KOPT-K1 (cell line): ENCODE measurements around the gene RASL10B.
"Not testable (repeated sequence)": the region's sequence is repeated elsewhere in the genome, so short reads cannot be mapped to it uniquely, and the experiment has no call there.

Experiments
- H3K27ac ChIP-seq: fragments of 200-600 bp; sonication (generic); 2 replicates; pipeline ENCODE4 v1.5.1; 2016; ENCODE audit warnings: antibody characterized with exemption, mild to moderate bottlenecking, low read depth, low read length; ENCODE audit not compliant: poor library complexity, severe bottlenecking
- H3K36me3 ChIP-seq: fragments of 200-600 bp; sonication (generic); 2 replicates; pipeline ENCODE4 v1.5.1; 2017; ENCODE audit warnings: antibody characterized with exemption, mild to moderate bottlenecking, low read length, moderate library complexity; ENCODE audit not compliant: insufficient read depth
- H3K9me3 ChIP-seq: fragments of 200-600 bp; sonication (generic); 2 replicates; pipeline ENCODE4 v1.5.1; 2017; ENCODE audit warnings: antibody characterized with exemption, low read length, mild to moderate bottlenecking; ENCODE audit not compliant: insufficient read depth, poor library complexity, severe bottlenecking

The RASL10B gene, protein sequence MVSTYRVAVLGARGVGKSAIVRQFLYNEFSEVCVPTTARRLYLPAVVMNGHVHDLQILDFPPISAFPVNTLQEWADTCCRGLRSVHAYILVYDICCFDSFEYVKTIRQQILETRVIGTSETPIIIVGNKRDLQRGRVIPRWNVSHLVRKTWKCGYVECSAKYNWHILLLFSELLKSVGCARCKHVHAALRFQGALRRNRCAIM

GRCh38 chr17:35731239-35731916 is at the start of gene RASL10B:
Gene RASL10B, plus strand, starts transcription at chr17:35731639. Its CDS starts 3,546 bp downstream, at chr17:35735185.
- H3K9me3 ChIP-seq = no peaks in the 10 kb centered on the region
- no peak within 1 kb of the TSS for H3K27ac ChIP-seq
- peaks cover 13% of the 10 kb centered on the region; the same call in 1 of the 2 replicates for H3K36me3 ChIP-seq

- Histone ChIP-seq H3K9me3 (no peaks in the 10 kb centered on the region), H3K36me3 (peaks cover 69% of the 10 kb centered on the region), H3K27ac (no peak overlapping the region)
Measured at GRCh38 chr17:35683591-35683990, 47.8 kb upstream of the RASL10B start.

DNA sequence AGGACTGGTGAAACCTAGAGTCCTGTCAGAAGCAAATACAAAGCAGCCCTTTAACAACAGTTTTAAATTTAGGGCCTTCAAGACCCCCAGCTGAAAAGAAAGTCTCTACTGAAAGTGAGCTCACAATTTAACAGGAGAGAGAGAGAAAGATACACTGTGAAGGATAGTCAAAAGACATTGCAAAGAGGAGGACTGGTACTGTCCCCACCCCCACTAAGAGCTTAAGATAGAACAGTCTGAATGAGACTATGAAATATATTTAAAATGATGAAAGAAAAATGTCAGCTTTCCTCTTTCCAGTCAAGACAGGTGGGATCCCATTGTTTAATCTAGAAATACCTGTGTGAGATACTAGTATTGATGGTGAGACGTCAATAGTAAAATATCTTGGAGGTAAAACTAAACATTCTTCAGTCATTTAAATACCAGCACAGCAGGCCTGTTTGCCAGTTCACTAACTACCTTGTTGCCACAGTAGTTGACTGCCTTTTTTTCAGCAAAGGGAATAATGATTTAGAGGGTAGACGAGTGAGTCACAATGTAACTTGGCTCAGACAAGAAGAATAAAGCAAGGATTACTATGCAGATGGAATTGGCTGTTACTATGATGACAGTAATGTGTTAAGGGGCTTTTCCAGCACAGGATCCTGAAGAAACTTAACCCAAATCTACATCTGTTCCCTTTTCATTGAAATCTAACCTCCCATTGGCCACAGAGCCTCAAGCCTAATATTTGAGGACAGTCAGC is 47.2 kb upstream of the RASL10B start:
- Histone ChIP-seq H3K27ac (no peak overlapping the region), H3K9me3 (no peaks in the 10 kb centered on the region), H3K36me3 (peaks cover 76% of the 10 kb centered on the region)

- Histone ChIP-seq H3K9me3 (no peaks in the 10 kb centered on the region), H3K27ac (no peak overlapping the region), H3K36me3 (peaks cover 82% of the 10 kb centered on the region)
Measured at GRCh38 chr17:35692512-35693210, 38.8 kb upstream of the RASL10B start.

GRCh38 chr17:35693662-35694061 is 37.8 kb upstream of the RASL10B start:
- H3K27ac ChIP-seq = no peak overlapping the region
- H3K36me3 ChIP-seq = peaks cover 76% of the 10 kb centered on the region
- no peaks in the 10 kb centered on the region for H3K9me3 ChIP-seq

- Histone ChIP-seq H3K9me3 (no peaks in the 10 kb centered on the region), H3K27ac (no peak overlapping the region), H3K36me3 (peaks cover 70% of the 10 kb centered on the region)
Measured at GRCh38 chr17:35694906-35695305, 36.5 kb upstream of the RASL10B start.

DNA sequence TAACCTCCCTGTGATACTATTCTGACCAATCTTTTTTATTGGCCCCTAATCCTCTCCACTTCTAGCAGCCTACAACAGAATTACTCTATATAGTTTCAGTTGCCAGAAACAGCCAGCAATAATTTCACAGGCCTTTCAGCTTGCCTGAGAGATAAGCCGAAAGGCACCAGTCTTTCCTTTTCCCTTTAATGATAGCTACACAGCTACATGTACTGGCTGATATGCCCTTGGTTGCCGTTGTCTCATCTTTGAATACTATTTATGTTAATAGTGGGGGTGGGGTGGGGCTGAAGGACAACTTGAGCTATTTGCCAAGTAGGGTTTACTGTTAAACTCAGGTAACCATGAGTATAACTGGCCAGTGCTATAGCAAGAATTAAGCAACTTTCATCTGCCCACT is 35.8 kb upstream of the RASL10B start:
- Histone ChIP-seq H3K9me3 (no peaks in the 10 kb centered on the region), H3K36me3 (peaks cover 63% of the 10 kb centered on the region), H3K27ac (no peak overlapping the region)

- Histone ChIP-seq H3K27ac (no peak overlapping the region), H3K36me3 (peaks cover 47% of the 10 kb centered on the region), H3K9me3 (no peaks in the 10 kb centered on the region)
Measured at GRCh38 chr17:35698800-35699199, 32.6 kb upstream of the RASL10B start.

DNA sequence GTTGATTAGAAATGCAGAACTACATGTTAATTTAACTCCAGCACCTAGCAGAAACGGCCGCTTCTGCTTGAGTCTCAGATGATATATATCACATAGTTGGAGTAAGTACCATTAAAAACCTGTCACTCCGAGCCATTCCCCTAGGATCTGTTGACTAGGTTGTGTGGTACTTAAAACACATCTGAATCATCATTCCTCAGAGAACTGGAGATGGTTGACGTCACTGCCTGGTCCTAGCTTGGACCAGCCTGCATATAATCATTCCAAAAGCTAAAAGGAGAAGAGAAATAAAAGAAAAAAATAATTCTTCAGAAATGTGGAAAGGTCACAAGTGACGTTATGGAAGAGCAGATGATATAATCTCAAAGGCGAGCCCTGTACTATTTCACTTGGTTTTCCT is 31.3 kb upstream of the RASL10B start:
- peaks cover 34% of the 10 kb centered on the region for H3K36me3 ChIP-seq
- H3K9me3 ChIP-seq = no peaks in the 10 kb centered on the region
- H3K27ac ChIP-seq = no peak overlapping the region

- no peak overlapping the region for H3K27ac ChIP-seq
- H3K9me3 ChIP-seq = no peaks in the 10 kb centered on the region
- peaks cover 20% of the 10 kb centered on the region for H3K36me3 ChIP-seq
Measured at GRCh38 chr17:35701491-35701890, 29.9 kb upstream of the RASL10B start.

DNA sequence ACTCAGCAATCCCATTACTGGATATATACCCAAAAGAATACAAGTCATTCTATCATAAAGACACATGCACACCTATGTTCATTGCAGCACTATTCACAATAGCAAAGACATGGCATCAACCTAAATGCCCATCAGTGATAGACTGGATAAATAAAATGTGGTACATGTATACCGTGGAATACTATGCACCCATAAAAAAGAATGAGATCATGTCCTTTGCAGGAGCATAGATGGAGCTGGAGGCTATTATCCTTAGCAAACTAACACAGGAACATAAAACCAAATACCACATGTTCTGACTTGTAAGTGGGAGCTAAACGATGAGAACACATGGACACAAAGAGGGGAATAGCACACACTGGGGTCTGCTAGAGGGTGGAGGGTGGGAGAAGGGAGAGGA is 28.1 kb upstream of the RASL10B start:
- not testable (repeated sequence) for H3K9me3 ChIP-seq, H3K27ac ChIP-seq
- peaks cover 10% of the 10 kb centered on the region; the same call in 1 of the 2 replicates for H3K36me3 ChIP-seq

- Histone ChIP-seq H3K36me3 (peaks cover 7% of the 10 kb centered on the region), H3K27ac (no peak overlapping the region), H3K9me3 (no peaks in the 10 kb centered on the region)
Measured at GRCh38 chr17:35705230-35705629, 26.2 kb upstream of the RASL10B start.

GRCh38 chr17:35705705-35706104 is 25.7 kb upstream of the RASL10B start:
- Histone ChIP-seq H3K9me3 (no peaks in the 10 kb centered on the region), H3K36me3 (peaks cover 12% of the 10 kb centered on the region), H3K27ac (no peak overlapping the region)

DNA sequence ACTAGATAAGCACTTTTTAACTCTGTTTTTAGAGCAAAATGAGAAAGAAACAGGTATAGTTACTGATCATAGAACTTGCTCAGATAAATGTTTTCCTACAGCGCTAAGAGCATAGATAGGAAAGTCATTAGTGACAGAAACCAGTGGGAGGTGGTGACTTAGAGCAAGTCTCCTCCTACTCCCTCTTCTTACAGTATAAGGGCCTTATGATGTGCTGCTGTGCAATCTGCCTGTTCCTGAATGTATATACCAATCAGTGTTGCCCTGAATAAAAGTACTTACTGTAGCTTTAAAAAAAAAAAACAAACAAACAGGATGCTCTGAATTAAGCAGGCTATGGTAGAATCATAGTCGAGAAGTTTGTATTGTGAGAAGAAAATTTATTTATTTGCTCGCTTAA is 23.3 kb upstream of the RASL10B start:
- H3K27ac ChIP-seq = no peak overlapping the region
- H3K9me3 ChIP-seq = no peaks in the 10 kb centered on the region
- peaks cover 24% of the 10 kb centered on the region for H3K36me3 ChIP-seq

DNA sequence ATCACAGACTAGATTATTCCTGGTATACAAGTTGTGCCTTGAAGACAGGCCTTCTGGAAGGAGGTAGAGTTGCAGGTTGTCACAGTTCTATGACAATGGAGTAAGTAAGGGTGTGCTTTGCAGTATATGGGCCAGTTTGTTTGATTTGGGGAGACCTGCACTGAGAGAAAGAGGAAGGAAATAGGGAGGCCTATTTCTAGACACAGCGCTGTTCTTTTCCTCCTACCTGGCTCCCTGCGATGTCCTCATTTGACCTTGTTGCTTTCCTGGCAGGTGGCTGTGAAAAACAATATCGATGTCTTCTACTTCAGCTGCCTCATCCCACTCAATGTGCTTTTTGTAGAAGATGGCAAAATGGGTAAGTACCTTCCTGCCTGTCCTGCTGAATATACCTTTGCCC is 22.5 kb upstream of the RASL10B start:
- H3K27ac ChIP-seq = no peak overlapping the region

More for the DNA sequence above, 22.5 kb upstream of the RASL10B start:
- H3K9me3 ChIP-seq = no peaks in the 10 kb centered on the region
- H3K36me3 ChIP-seq = peaks cover 28% of the 10 kb centered on the region
